Parathyroid adenoma (tissue), 2 donors: Measurements from ENCODE around the gene FCGR1A.
"Not testable (repeated sequence)": the region's sequence is repeated elsewhere in the genome, so short reads cannot be mapped to it uniquely, and the experiment has no call there.

Experiments
- H2AFZ ChIP-seq: fragments of 300-600 bp; sonication (generic); one replicate; pipeline ENCODE4 v1.7.0; 2017; ENCODE audit warnings: antibody characterized with exemption, mild to moderate bottlenecking
- H3K27ac ChIP-seq: fragments of 300-600 bp; sonication (generic); one replicate; pipeline ENCODE4 v1.7.0; 2017
- H3K27me3 ChIP-seq: fragments of 300-600 bp; sonication (generic); one replicate; pipeline ENCODE4 v1.7.0; 2017; ENCODE audit warnings: low read length; ENCODE audit not compliant: control insufficient read depth, insufficient read depth
- H3K36me3 ChIP-seq: fragments of 300-600 bp; sonication (generic); one replicate; pipeline ENCODE4 v1.7.0; 2017; ENCODE audit warnings: low read length; ENCODE audit not compliant: control insufficient read depth, insufficient read depth
- H3K4me1 ChIP-seq: fragments of 300-600 bp; sonication (generic); one replicate; pipeline ENCODE4 v1.7.0; 2017; ENCODE audit warnings: control low read depth
- H3K4me2 ChIP-seq: fragments of 300-600 bp; sonication (generic); one replicate; pipeline ENCODE4 v1.7.0; 2017; ENCODE audit warnings: low read length
- H3K4me3 ChIP-seq: fragments of 300-600 bp; sonication (generic); one replicate; pipeline ENCODE4 v1.7.0; 2017; ENCODE audit warnings: low read depth, low read length
- H3K79me2 ChIP-seq: fragments of 300-600 bp; sonication (generic); one replicate; pipeline ENCODE4 v1.7.0; 2017; ENCODE audit warnings: control low read depth
- H3K9ac ChIP-seq: fragments of 300-600 bp; sonication (generic); one replicate; pipeline ENCODE4 v1.7.0; 2017; ENCODE audit warnings: mild to moderate bottlenecking
- H3K9me3 ChIP-seq: fragments of 300-600 bp; sonication (generic); one replicate; pipeline ENCODE4 v1.7.0; 2017; ENCODE audit warnings: low read length; ENCODE audit not compliant: control insufficient read depth
- donor health status: primary hyperparathyroidism.

The FCGR1A gene

DNA sequence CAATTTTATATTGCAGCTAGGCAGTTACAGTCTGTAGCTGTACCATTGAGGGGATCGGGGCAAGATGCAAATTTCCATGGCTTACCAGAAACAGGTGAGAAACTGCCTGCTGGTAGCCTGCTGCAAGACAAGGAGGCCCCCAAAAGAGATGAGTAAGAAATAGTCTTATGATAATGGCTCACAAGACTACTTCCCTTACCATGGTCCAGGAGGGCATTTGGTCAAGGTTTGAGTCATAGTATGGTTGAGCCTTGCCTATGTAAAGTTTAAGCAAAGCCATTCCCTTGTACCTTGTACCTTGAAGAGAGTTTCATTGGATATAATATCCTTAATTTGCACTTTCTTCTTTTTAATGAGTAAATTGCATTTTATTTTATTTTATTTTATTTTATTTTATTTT lies 30.3 kb upstream of the FCGR1A start:
- H3K9me3 ChIP-seq, H3K27ac ChIP-seq, H3K36me3 ChIP-seq, H2AFZ ChIP-seq, H3K4me1 ChIP-seq, H3K79me2 ChIP-seq, H3K4me3 ChIP-seq, H3K27me3 ChIP-seq, H3K4me2 ChIP-seq, H3K9ac ChIP-seq: not testable (repeated sequence)

DNA sequence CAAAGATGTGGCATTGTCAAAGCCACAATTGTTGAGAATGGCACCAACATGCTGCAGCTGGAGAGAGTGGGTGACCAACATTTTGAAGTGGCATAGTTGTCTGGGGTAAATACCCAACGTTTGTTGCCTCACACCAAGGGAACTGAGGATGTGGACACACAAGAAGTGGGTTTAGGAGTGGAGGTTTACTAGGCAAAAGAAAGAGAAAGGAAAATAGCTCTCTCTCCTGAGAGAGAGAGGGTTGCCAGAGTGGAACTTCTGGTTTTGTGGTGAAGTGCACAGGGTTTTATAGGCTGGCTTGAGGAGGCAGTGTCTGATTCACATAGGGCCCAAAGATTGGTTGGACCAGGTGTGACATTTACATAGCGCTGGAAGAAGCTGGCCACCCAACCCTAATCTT lies 29.0 kb upstream of the FCGR1A start:
- not testable (repeated sequence) for H3K27me3 ChIP-seq, H2AFZ ChIP-seq, H3K27ac ChIP-seq, H3K79me2 ChIP-seq, H3K4me1 ChIP-seq, H3K36me3 ChIP-seq, H3K4me3 ChIP-seq, H3K9ac ChIP-seq, H3K9me3 ChIP-seq, H3K4me2 ChIP-seq

DNA sequence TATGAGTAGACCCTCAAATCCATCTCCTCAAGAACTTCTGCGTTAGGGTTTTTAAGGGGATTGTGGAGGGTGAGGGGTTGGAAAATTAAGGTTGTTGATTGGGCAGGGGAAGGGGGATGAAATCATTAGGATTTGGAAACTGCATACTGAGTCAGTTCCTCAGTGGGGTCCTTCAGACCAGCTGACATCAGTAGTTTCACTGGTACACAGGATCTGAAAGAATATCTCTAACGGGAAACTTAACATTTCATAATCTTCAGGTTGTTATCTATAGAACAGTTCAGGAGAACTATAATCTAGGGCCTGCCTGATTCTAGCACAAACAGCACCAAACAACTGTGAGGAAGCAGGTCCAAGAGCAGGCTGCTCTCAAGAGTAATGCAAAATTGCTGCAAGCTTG lies 27.2 kb upstream of the FCGR1A start:
- H3K27me3 ChIP-seq, H3K9ac ChIP-seq, H3K4me3 ChIP-seq, H2AFZ ChIP-seq, H3K79me2 ChIP-seq, H3K27ac ChIP-seq, H3K9me3 ChIP-seq, H3K36me3 ChIP-seq, H3K4me1 ChIP-seq, H3K4me2 ChIP-seq: not testable (repeated sequence)

DNA sequence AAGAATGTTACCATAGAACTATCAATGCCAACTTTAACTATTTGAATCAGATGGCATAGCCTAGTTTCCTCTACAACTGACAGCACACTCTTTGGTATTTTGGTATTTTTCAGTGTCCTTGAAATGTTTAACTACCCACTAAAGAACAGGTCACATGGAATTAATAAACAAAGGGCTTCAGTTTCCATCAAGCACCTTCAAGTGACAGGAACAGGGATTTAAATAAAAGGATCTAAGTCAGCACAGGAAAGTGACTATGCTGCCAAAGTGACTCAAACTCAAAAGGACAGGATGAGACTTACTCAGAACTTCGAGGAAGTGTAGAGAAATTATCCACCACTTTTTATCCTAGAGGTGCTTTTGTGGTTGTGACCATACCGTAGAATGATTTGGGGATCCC lies 20.2 kb upstream of the FCGR1A start:
- H3K9me3 ChIP-seq, H3K4me1 ChIP-seq, H3K27ac ChIP-seq, H3K4me3 ChIP-seq, H3K9ac ChIP-seq, H2AFZ ChIP-seq, H3K79me2 ChIP-seq, H3K27me3 ChIP-seq, H3K4me2 ChIP-seq, H3K36me3 ChIP-seq: not testable (repeated sequence)

DNA sequence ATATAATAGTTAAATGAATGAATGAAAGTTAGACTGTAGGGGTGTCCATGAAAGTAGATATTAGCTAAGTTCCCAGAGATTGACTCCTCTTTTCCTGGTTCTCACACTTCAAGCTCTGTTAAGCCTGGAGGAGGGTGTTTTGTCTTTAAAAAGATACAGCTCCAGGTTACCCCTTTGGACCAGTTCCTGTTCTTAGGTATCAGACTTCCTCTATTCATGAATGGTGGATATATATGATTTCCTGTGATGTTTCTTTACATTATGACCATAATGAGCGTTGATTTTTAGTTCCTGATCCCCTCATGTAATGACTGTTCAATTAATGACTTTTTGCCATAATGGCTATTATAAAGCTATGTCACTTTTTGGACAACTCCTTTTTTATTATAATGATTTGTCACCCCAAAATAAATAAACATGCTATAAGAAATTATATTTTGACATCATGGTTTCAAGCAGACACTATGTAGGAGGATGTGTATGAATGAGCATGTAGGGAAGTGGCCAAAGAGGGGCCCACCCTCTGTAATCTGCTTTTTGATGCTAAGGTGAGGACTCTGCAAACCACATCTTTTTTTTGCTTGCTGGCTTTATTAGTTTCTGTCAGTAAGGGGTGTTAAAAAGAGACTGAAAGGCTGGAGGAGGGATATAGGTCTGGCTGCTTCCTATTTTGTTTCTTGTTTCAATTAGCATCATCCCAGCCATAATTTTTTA lies 18.2 kb upstream of the FCGR1A start:
- not testable (repeated sequence) for H3K27me3 ChIP-seq, H3K27ac ChIP-seq, H3K36me3 ChIP-seq, H3K9me3 ChIP-seq, H3K4me2 ChIP-seq, H3K79me2 ChIP-seq, H2AFZ ChIP-seq, H3K4me1 ChIP-seq, H3K4me3 ChIP-seq, H3K9ac ChIP-seq

DNA sequence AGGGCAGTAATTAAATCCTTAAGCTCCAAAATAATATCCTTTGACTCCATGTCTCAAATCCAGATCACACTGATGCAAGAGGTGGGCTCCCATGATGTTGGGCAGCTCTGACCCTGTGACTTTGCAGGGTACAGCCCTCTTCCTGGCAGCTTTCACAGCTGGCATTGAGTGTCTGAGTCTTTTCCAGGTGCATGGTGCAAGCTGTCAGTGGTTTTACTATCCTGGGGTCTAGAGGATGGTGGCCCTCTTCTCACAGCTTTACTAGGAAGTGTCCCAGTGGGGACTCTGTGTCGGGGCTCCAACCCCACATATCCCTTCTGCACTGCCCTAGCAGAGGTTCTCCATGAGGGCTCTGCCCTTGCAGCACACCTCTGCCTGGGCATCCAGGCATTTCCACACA lies 16.3 kb upstream of the FCGR1A start:
- not testable (repeated sequence) for H3K27me3 ChIP-seq, H3K79me2 ChIP-seq, H2AFZ ChIP-seq, H3K4me1 ChIP-seq, H3K9ac ChIP-seq, H3K9me3 ChIP-seq, H3K36me3 ChIP-seq, H3K27ac ChIP-seq, H3K4me3 ChIP-seq, H3K4me2 ChIP-seq

DNA sequence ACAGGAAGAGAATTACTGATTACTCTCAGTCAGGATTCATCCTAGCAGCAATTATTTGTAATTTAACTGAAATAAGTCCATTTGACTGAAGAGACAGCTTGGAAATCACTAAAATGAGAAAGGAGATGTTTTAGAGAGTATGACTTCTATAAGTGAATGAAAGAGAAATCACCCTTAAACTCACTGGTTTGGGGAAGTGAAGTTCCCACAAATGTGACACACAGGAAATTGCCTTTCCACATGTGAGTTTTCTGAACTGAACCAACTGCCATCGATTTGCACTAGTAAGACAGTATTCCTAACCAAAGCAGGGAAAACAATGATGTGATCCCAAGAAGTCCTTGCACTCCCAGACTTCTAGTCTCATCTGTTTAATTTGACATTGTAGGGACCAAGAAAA lies 13.3 kb upstream of the FCGR1A start:
- H3K4me2 ChIP-seq, H3K9me3 ChIP-seq, H3K27me3 ChIP-seq, H3K4me1 ChIP-seq, H3K79me2 ChIP-seq, H3K9ac ChIP-seq, H3K4me3 ChIP-seq, H3K27ac ChIP-seq, H3K36me3 ChIP-seq, H2AFZ ChIP-seq: not testable (repeated sequence)

DNA sequence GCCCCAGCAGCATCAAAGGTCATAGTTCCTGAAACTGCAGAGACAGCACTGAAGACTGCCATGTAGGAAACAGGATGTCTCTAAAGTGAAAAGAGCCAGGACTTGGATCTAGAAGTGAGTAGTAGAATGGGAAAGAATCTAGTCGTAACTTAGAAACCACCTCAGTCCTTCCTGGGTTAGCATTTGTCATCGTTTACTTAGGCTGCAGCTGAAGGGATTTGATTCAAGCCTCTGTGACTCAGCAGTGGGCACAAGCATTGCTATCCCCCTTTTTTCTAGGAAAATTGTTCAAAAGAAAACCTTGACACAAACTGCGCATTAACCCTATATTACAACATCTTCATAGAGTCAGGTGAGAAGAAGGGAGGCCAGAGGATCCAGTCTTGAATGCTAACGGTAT lies 11.8 kb upstream of the FCGR1A start:
- not testable (repeated sequence) for H3K9me3 ChIP-seq, H3K4me2 ChIP-seq, H3K27ac ChIP-seq

DNA sequence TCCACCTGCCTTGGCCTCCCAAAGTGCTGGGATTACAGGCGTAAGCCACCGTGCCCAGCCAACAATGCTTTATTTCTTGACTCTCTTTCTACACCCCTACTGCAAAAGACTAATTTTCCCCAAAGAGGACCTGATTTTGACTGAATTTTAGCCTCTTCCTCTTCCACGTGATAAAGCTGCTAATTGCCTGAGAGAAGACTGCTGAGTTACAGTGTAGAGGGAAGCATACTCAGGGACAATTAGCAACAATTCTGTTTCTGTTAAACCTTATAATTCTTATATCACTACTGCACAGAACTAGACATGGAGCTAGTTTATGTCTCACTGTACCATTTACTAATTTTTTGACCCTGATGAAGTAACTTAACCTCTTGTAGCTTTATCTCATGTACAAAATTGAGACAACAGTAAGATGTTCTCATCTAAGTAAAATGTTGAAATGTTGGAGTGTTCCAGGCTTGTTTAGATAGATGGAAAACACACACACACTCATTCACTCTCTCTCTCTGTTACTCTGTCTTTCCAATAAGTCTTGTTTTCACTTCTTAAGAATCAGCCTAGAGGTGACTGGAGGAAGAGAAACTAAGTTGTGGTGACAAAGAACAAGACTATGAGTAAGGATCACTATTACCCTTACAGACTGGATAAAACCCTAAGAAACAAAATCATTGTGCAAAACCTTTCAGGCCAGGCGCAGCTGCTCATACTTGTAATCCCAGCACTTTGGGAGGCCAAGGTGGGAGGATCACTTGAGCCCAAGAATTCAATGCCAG lies 10.7 kb upstream of the FCGR1A start:
- H3K27ac ChIP-seq, H3K36me3 ChIP-seq, H3K79me2 ChIP-seq, H3K4me2 ChIP-seq, H2AFZ ChIP-seq, H3K9ac ChIP-seq, H3K9me3 ChIP-seq, H3K4me1 ChIP-seq, H3K27me3 ChIP-seq, H3K4me3 ChIP-seq: not testable (repeated sequence)

More for the DNA sequence above, 11.8 kb upstream of the FCGR1A start:
- not testable (repeated sequence) for H3K4me3 ChIP-seq, H3K79me2 ChIP-seq, H3K36me3 ChIP-seq, H3K27me3 ChIP-seq, H3K9ac ChIP-seq, H3K4me1 ChIP-seq, H2AFZ ChIP-seq

DNA sequence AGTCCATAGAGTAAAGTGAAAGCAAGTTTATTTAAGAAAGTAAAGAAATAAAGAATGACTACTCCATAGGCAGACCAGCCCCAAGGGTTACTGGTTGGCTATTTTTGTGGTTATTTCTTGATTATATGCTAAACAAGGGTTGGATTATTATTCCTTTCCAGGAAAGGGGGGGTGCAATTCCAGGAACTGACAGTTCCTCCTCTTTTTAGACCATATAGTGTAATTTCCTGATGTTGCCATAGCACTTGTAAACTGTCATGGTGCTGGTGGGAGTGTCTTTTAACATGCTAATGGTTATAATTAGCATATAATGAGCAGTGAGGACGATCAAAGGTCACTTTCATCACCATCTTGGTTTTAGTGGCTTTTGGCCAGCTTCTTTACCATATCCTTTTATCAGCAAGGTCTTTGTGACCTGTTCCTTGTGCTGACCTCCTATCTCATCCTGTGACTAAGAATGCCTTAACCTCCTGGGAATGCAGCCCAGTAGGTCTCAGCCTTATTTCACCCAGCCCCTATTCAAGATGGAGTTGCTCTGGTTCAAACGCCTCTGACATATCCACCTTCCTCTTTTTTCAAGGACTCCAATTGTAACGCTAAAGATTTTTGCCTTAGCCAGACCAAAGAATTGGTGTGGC lies 6.9 kb upstream of the FCGR1A start:
- not testable (repeated sequence) for H3K4me3 ChIP-seq, H3K79me2 ChIP-seq, H3K27me3 ChIP-seq, H3K4me2 ChIP-seq, H3K4me1 ChIP-seq, H3K9ac ChIP-seq, H3K9me3 ChIP-seq, H2AFZ ChIP-seq, H3K27ac ChIP-seq, H3K36me3 ChIP-seq

DNA sequence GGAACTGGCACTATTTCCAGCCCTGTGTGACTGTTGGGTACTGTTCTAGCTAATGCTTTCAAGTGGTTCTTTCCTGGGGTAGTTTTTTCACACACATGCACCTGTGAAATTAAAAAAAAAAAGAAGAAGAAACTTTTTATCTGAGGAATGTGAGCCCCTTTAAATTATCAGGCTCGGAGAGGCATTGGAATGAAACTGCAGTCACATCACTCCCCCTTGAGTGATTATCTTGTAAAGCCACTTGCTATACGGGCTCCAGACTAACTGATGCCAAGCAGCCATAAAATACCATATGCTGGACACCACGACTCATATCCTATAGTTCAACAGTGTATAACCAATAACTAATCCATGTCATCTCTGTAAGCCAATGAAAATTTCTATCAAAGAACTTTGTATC lies 5.4 kb upstream of the FCGR1A start:
- not testable (repeated sequence) for H3K4me2 ChIP-seq, H3K4me3 ChIP-seq, H3K79me2 ChIP-seq, H3K9me3 ChIP-seq, H3K4me1 ChIP-seq, H3K27me3 ChIP-seq, H3K36me3 ChIP-seq, H2AFZ ChIP-seq, H3K9ac ChIP-seq, H3K27ac ChIP-seq
